PFSK-1 (cell line): ENCODE data around the gene DSTN.

Experiments used
- FOXP2 ChIP-seq: optimal IDR thresholded peaks from 2 replicates; pipeline ENCODE3; 2011; ENCODE audit warnings: borderline replicate concordance, control low read depth, inconsistent platforms; ENCODE audit not compliant: insufficient read depth; ENCODE audit errors: extremely low read length, extremely low read depth
- POLR2AphosphoS5 ChIP-seq: IDR thresholded peaks from 2 replicates; pipeline ENCODE4 v1.6.1; 2012; ENCODE audit warnings: low read depth, mild to moderate bottlenecking, control low read depth, low read length, moderate library complexity
- REST ChIP-seq, 2 experiments: IDR thresholded peaks; 2 replicates each; pipeline versions ENCODE4 v1.6.1 to v1.8.0; 2011 to 2012; ENCODE audit warnings: low read depth in 2 of 2, low read length in 2 of 2, control low read depth in 1 of 2, inconsistent platforms in 1 of 2, mild to moderate bottlenecking in 1 of 2, moderate library complexity in 1 of 2; ENCODE audit not compliant: insufficient read depth in 1 of 2
- SIN3A ChIP-seq: IDR thresholded peaks from 2 replicates; pipeline ENCODE4 v1.6.1; 2012; ENCODE audit warnings: mild to moderate bottlenecking, low read length, moderate library complexity, borderline replicate concordance; ENCODE audit not compliant: insufficient read depth
- TAF1 ChIP-seq: IDR thresholded peaks from 2 replicates; pipeline ENCODE4 v1.6.1; 2012; ENCODE audit warnings: low read length, control low read depth, borderline replicate concordance; ENCODE audit not compliant: insufficient read depth

GRCh38 chr20:17606001-17606400 is 36.1 kb downstream of the DSTN start:
- no peak for TF ChIP-seq POLR2AphosphoS5
- no peak for TF ChIP-seq REST (IDR thresholded peaks at IDR 0.05; ENCODE audit: insufficient read depth in 1 of 2, low read depth in 2 of 2, low read length in 2 of 2)
- no peak for TF ChIP-seq TAF1
- TF ChIP-seq SIN3A, result no peak
- TF ChIP-seq FOXP2, result no peak
